Kidney glomerular epithelial cell (primary cell): ENCODE data around the gene TF.

ENCODE experiments used
- DNase-seq: peaks from one replicate; lab custom pipeline; 2025; lab: John Stamatoyannopoulos, UW

Gene TF

DNA sequence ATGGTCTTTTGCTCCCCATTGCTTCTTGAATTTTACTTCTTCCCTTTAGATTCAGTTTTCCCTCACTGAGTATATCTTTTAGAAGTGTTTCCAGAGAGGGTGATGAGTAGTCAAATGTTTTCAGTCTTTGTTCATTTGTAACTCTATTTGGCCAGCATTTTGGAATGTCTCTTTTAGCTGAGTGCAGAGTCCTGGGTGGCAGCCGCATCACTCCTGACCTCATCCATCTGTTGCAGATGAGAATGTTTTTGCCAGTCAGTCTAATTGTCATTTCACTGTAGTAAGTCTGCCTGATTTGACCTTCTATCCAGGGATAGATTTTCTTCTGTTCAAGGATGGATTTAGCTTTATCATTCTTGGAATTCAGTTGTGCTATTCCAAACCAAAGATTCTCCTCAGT, 66.7 kb downstream of the TF start:
- no peak for DNase-seq

DNA sequence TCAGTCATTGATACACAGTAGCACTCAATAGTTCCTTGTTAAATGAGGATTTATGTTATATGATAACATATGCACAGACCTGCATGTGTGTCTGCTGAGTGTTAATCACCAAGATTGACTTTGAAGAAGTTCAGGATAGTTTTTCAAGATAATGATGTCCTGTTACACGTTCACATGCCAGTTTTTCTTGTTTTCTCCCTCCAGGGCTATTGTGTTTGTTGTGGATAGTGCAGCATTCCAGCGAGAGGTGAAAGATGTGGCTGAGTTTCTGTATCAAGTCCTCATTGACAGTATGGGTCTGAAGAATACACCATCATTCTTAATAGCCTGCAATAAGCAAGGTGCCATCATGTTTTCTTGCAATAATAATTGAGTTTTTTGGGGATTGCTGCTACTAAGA, 69.2 kb downstream of the TF start:
- no peak for DNase-seq

DNA sequence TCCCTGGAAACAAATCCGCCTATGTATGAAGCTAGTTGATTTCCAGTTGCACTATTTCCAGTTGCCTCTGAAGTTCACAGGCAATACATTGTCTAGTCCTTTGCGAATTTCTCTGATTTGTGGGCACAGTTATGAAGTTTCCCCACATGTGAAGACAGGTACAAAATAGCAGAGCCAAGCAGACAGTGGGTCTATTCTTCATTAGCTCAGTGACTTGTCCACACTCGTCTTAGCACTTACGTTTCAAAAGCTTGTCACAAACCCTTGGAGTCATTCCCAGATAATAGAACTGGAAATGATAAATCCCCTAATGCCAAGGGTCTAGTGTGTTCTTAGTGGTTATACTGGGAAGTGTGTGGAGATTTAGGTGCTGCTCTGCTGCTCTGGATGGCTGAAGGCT, 73.9 kb downstream of the TF start:
- DNase-seq, result no peak

DNA sequence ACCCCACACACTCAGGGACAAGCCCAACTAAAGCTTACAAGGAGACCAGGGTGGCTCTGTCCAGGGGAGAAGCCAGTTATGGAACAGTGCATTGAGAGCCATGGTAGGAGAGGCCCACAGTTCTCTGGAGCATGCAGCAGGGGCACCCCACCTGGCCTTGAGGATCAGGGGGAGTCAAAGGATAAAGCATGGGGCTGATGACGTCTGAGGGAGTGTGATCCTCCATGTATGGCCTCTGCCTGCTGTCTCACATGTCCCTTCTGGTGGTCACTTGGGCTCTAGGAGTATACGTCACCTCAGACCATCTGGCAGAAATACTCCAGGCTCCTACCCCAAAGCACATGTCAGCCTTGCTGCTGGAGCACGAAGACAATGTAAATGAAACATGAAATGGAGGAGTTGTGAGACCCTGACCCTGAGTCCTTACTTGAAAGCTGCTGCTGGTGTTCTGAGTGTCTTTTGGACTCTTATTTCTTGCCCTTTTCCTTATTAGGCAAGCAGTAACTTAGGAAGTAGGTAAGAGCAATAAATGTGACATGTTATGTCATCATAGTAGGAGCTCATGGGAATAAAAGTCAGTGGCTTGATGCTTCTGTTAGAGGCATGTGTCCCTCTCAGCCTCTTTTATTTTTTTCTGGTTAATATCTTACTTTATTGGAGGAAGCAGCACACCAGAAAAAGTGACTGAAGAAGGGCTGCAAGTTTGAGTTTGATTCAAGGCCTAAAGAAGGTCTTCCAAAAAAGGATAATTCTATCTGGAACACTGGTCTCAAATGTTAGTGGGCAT, 74.9 kb downstream of the TF start:
- no peak for DNase-seq

GRCh38 chr3:133821767-133822638, 75.8 kb downstream of the TF start:
- peak; percentile 2 for DNase-seq

DNA sequence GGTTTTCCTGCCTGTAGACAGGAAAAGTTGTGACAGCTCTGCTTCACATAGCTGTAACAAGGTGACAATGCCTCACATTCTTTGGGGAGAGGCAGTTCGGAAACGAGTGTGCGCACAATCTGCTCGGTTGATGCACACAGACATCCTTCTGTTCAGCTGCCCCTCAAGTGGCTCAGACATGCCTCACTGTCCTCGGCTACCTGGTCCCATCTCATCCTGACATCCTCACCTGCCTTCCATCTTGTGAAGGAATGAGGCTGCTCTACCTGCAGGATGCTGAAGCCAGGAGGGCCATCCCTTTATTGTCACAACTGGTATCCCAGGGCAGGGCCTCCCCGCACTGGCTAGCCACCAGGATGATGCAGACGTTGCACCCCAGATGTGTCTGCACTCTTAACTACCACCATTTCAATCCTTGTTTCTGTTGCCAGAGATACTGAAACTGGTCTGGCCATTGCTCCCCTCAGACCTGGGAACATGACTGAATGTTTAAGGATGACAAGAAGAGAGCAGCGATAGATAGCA, 78.8 kb downstream of the TF start:
- DNase-seq, result no peak

- DNase-seq, result no peak
Measured at GRCh38 chr3:133825969-133826727, 80.0 kb downstream of the TF start.

DNA sequence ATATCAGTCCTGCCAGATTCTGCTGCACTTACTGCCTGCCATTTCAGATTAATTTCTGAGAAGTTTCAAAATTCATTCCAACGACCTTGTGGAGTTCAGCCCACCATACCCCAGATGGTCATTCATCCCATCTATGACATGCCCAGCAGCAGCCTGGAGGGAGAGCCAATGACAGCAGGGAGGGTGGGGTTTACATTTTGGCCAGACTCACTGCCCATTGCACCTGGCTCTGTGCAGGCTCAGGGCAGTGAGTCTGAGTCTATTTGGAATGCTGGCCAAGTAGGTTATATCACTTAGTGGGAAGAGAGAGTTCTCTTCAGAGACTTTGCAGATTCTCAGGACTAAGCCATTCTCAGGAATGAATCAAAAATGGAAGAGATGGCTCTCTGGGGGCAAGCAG, 80.9 kb downstream of the TF start:
- no peak for DNase-seq

GRCh38 chr3:133827684-133828083, 81.5 kb downstream of the TF start:
- DNase-seq, result no peak

GRCh38 chr3:133828576-133829309, 82.5 kb downstream of the TF start:
- DNase-seq, result no peak

DNA sequence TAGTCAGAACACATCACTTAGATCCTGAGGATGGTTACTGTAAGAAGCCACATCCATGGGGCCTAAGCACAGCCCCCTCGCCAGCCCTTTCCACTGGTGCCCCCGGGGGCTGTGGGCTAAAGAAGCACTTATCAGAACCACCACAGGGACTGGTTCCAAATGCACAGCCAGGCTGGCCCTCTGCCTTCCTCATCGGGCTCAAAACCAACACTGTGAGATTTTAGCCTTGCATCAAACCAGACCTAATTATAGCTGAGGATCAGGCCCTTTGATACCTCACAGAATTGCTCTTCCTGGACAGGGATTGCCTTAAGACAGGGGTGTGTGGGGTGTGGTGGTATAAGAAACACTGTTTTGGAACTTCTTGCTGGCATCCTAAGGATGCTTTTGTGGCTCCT, 83.1 kb downstream of the TF start:
- DNase-seq, result no peak

DNA sequence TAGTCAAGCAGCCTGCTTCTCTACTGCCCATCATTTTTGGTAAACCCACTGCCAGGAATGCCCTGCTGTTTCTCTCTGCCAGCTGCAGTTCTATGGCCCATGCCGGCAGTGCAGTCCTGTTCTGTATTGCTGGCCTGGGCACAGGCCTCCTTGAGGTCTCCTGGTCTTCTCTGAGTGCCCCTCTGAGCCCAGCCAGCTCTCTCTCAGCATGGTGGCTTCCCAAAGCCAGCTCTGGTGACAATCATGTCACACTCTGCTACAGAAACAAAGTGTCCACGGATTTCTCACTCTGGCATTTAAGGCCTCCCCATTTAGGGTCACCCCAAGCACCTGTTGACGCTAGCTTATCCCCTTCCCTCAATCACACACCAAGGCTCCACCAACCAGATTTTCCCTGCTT, 83.9 kb downstream of the TF start:
- no peak for DNase-seq

GRCh38 chr3:133831966-133832801, 86.0 kb downstream of the TF start:
- no peak for DNase-seq

DNA sequence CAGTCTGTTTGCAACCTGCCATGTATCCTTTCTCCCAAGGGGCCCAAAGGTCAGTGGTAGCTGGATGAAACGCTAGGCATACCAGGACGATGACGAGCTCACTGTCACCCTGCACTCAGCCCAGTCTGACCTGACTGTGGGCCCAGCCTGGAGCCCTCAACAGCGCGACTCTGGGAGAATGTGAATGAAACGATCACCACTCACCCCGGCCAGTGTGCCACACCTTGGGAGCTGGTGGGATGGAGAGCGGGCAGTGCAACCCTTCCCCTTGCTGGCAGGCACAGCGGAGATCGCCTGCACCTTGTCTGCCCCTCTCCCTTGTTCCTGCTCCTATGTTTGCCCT, 86.6 kb downstream of the TF start:
- DNase-seq, result no peak

DNA sequence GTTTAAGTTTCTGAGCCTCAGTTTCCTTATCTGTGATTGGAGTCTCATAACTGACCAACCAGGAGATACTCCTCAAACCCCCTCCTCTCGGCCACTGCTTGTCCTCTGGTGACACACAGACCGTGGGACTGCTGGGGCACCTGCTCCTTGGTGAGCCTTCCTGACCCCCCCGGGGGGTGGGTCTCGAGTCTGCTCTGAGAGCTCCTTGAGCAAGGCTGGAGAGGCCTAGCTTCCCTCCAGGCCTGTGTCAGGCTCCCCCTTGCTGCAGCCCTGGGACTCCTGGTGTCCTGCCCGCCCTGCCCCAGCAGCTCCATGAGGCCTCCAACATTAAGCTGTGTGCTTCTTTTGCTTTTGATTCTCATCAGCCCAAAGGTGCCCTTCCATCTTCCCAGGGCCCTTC, 87.1 kb downstream of the TF start:
- DNase-seq, result no peak

DNA sequence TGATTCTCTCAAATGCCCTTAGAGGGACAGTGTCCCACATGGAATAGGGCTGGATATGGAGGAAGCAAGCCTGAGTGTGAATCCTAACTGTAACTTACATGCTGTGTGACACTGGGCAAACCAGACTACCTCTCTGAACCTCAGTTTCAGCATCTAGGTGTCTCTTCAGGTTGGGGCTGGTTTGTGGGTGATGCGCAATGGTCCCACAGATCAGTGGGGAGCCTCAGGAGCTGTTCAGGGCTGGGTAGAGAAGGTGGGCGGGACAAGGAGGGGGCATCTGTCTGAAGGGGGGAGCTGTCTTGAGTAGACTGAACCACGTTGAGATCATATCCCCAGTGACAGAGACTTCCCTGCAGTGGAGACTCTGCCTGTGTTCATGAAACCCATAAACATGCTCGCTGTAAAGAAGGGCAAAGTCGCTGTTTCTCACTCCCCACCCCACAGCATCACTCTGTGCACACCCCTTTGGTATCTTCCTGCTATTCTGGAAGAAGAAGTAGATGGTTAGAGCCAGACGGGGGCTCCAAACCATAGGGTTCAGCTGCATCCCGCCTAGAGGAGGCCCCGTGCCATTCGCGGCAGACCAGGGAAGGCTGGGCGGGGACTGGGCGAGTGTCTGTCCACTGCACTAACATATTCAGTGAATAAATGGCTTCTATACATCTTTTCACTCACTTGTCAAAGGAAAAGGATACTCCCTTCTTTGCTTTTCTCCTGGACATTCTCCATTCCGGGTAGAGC, 87.9 kb downstream of the TF start:
- no peak for DNase-seq

GRCh38 chr3:133834621-133835417, 88.6 kb downstream of the TF start:
- no peak for DNase-seq

DNA sequence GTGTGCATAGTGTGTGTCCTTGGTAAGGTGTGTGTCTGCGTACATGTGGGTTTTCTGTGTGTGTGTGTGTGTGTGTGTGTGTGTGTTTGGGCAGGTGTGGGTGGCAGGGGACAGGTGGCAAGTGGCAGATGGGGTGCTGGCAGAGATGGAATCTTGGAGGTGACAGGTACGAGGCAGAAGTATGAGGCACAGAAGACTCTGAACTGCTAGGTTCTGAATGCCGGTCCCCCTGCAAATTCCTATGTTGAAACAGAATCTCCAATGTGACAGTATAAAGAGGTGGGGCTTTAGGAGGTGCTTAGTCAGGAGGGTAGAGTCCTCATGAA, 89.2 kb downstream of the TF start:
- DNase-seq, result no peak

- DNase-seq, result no peak
Measured at GRCh38 chr3:133835961-133836360, 89.8 kb downstream of the TF start.
